Measurements from ENCODE around the gene NHSL2. TPM values are rescaled to one million over a fixed set of nuclear protein-coding genes. Genes with fewer than 3 reads are reported as not detected.

The NHSL2 gene
- total and polyA plus RNA-seq, 2 of the 13 experiments (the other 11 are each of a cell fraction or from before 2014, with no cell fraction given) = not detected

DNA sequence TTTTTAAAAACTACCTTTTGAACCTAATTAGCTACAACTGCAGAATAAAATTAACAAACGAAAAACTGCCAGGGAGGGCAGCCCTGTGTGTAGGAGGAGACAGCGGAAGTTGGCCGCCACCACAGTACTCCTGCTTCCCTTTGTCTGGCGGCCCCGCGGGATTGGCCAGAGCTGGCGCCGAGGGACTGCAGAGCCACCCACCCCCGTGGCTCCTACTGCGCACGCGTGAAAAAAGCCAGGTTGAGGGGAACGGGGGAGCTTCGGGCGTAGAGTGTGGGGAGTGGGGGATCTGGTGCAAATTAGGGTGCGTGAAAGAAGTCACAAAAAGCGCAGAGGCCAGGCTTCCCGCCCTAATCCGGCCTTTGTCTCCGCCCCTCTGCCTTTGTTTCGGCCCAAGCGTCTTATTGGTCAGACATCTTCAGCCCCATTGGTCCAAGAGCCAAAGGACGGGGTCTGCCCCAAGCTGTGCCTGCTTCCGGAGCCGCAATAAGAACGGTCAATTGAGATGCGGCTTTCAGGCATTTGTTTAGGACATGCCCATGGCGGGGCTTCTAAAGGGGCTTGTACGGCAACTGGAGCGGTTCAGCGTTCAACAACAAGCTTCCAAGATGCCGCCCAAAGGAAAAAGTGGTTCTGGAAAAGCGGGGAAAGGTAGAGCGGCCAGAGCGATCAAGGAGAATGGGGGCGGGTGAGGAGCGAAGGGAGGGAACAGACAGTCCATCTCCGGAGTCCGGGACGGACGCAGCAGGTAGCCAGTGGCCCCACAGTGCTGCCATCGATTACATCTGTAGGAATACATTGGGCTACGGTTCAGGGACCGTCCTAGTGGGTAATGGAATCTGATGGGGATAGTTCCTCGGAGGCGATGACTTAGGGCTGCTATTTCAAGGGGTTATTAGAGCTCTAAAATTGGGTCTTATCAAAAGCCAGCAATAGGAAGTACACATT lies 270.8 kb downstream of the NHSL2 start, which contains the start of gene PIN4 (continued):
- TF ChIP-seq SIX4 (CRISPR knock-in tag; IDR thresholded peaks at IDR 0.05) (no peak), ZNF121 (CRISPR knock-in tag; IDR thresholded peaks at IDR 0.05) (no peak), ZBTB42 (CRISPR knock-in tag; IDR thresholded peaks at IDR 0.05) (no peak), THAP11 (CRISPR knock-in tag; IDR thresholded peaks at IDR 0.05) (peak; percentile 79), KDM5B (CRISPR knock-in tag; IDR thresholded peaks at IDR 0.05; ENCODE audit: borderline replicate concordance) (no peak), CAMTA2 (CRISPR knock-in tag; IDR thresholded peaks at IDR 0.05; ENCODE audit: borderline replicate concordance) (no peak), ZNF20 (CRISPR knock-in tag; IDR thresholded peaks at IDR 0.05) (no peak), ZNF251 (CRISPR knock-in tag; IDR thresholded peaks at IDR 0.05) (no peak), HMGA1 (CRISPR knock-in tag; conservative IDR thresholded peaks at IDR 0.05) (no peak), MXD4 (CRISPR knock-in tag; IDR thresholded peaks at IDR 0.05) (no peak), ZNF761 (CRISPR knock-in tag; conservative IDR thresholded peaks at IDR 0.05) (no peak), TAF1 (CRISPR knock-in tag; IDR thresholded peaks at IDR 0.05) (peak; percentile 18; the same call in 1 of the 2 replicates), ZNF710 (CRISPR knock-in tag; IDR thresholded peaks at IDR 0.05; ENCODE audit: borderline replicate concordance) (no peak), RBM22 (optimal IDR thresholded peaks at IDR 0.05; ENCODE audit: low read length) (no peak), FOXJ3 (CRISPR knock-in tag; IDR thresholded peaks at IDR 0.05; ENCODE audit: borderline replicate concordance) (peak; percentile 30; the same call in 1 of the 2 replicates), NFE2 (CRISPR knock-in tag; IDR thresholded peaks at IDR 0.05) (no peak), RFX1 (IDR thresholded peaks at IDR 0.05) (no peak), IKZF1 (IDR thresholded peaks at IDR 0.05) (no peak), ONECUT2 (CRISPR knock-in tag; IDR thresholded peaks at IDR 0.05) (no peak), ZNF572 (CRISPR knock-in tag; IDR thresholded peaks at IDR 0.05) (no peak), BATF2 (CRISPR knock-in tag; IDR thresholded peaks at IDR 0.05) (no peak), NFIC (IDR thresholded peaks at IDR 0.05; ENCODE audit: low read length) (no peak)
- TF ChIP-seq, protein P1, sequence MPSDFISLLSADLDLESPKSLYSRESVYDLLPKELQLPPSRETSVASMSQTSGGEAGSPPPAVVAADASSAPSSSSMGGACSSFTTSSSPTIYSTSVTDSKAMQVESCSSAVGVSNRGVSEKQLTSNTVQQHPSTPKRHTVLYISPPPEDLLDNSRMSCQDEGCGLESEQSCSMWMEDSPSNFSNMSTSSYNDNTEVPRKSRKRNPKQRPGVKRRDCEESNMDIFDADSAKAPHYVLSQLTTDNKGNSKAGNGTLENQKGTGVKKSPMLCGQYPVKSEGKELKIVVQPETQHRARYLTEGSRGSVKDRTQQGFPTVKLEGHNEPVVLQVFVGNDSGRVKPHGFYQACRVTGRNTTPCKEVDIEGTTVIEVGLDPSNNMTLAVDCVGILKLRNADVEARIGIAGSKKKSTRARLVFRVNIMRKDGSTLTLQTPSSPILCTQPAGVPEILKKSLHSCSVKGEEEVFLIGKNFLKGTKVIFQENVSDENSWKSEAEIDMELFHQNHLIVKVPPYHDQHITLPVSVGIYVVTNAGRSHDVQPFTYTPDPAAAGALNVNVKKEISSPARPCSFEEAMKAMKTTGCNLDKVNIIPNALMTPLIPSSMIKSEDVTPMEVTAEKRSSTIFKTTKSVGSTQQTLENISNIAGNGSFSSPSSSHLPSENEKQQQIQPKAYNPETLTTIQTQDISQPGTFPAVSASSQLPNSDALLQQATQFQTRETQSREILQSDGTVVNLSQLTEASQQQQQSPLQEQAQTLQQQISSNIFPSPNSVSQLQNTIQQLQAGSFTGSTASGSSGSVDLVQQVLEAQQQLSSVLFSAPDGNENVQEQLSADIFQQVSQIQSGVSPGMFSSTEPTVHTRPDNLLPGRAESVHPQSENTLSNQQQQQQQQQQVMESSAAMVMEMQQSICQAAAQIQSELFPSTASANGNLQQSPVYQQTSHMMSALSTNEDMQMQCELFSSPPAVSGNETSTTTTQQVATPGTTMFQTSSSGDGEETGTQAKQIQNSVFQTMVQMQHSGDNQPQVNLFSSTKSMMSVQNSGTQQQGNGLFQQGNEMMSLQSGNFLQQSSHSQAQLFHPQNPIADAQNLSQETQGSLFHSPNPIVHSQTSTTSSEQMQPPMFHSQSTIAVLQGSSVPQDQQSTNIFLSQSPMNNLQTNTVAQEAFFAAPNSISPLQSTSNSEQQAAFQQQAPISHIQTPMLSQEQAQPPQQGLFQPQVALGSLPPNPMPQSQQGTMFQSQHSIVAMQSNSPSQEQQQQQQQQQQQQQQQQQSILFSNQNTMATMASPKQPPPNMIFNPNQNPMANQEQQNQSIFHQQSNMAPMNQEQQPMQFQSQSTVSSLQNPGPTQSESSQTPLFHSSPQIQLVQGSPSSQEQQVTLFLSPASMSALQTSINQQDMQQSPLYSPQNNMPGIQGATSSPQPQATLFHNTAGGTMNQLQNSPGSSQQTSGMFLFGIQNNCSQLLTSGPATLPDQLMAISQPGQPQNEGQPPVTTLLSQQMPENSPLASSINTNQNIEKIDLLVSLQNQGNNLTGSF (CRISPR knock-in tag; IDR thresholded peaks at IDR 0.05) = no peak
- TF ChIP-seq, protein P2, sequence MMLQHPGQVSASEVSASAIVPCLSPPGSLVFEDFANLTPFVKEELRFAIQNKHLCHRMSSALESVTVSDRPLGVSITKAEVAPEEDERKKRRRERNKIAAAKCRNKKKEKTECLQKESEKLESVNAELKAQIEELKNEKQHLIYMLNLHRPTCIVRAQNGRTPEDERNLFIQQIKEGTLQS (CRISPR knock-in tag; IDR thresholded peaks at IDR 0.05) = no peak

Measured in HepG2 (cell line).